ENCODE results near the gene ALAD. TPM values are rescaled to one million over a fixed set of nuclear protein-coding genes. Genes with fewer than 3 reads are reported as not detected.

The ALAD gene
- total RNA-seq, 4 donors from 2014 or later = 44.6 to 81.4 (median 62.2) TPM

- Histone ChIP-seq H3K9me3 (no peaks in the 10 kb centered on the region), H3K27me3 (no peaks in the 10 kb centered on the region), H3K27ac (peak overlapping the region in 1 of 4 donors; percentile 65), H3K4me1 (peaks cover 0 to 23% (median 7%) of the 10 kb centered on the region in 4 donors), H3K36me3 (no peaks in the 10 kb centered on the region), H3K4me3 (no peak overlapping the region)
- TF ChIP-seq CTCF (IDR thresholded peaks at IDR 0.05) = no peak
- DNase-seq = no peak
These were observed 52.6 kb downstream of the ALAD start for GRCh38 chr9:113348437-113348836.

- Histone ChIP-seq H3K27me3 (no peaks in the 10 kb centered on the region), H3K4me1 (peaks cover 0 to 27% (median 5%) of the 10 kb centered on the region in 4 donors), H3K4me3 (no peak overlapping the region), H3K9me3 (no peaks in the 10 kb centered on the region), H3K27ac (peak overlapping the region in 1 of 4 donors; percentile 53), H3K36me3 (no peaks in the 10 kb centered on the region)
- no peak for TF ChIP-seq POLR2A (IDR thresholded peaks at IDR 0.05)
- no peak for DNase-seq
These were observed 55.4 kb downstream of the ALAD start for GRCh38 chr9:113345671-113346070.

- H3K9me3 ChIP-seq = no peaks in the 10 kb centered on the region
- peaks cover 0 to 24% (median 3%) of the 10 kb centered on the region in 4 donors for H3K4me1 ChIP-seq
- H3K27ac ChIP-seq = peak overlapping the region in 1 of 4 donors; percentile 53
- DNase-seq = no peak
- TF ChIP-seq POLR2A (IDR thresholded peaks at IDR 0.05) (no peak), CTCF (IDR thresholded peaks at IDR 0.05) (peak in 1 of 6 experiments; percentile 6)
- H3K36me3 ChIP-seq = no peaks in the 10 kb centered on the region
- H3K4me3 ChIP-seq = no peak overlapping the region
- H3K27me3 ChIP-seq = no peaks in the 10 kb centered on the region
These were observed 55.9 kb downstream of the ALAD start for GRCh38 chr9:113345190-113345589.

- peaks cover 0 to 14% (median 2%) of the 10 kb centered on the region in 4 donors for H3K4me1 ChIP-seq
- no peaks in the 10 kb centered on the region for H3K9me3 ChIP-seq
- no peaks in the 10 kb centered on the region for H3K36me3 ChIP-seq
- H3K27ac ChIP-seq = peak overlapping the region in 3 of 4 donors; percentile 4 to 64 (median 27)
- DNase-seq = peak in 2 of 3 donors; percentile 26 to 76
- TF ChIP-seq CTCF (IDR thresholded peaks at IDR 0.05) (no peak), POLR2A (IDR thresholded peaks at IDR 0.05) (no peak)
- H3K4me3 ChIP-seq = no peak overlapping the region
- no peaks in the 10 kb centered on the region for H3K27me3 ChIP-seq
These were observed 57.3 kb downstream of the ALAD start for GRCh38 chr9:113343732-113344231.

GRCh38 chr9:113341712-113342410 lies 59.2 kb downstream of the ALAD start:
- Histone ChIP-seq H3K9me3 (no peaks in the 10 kb centered on the region), H3K36me3 (no peaks in the 10 kb centered on the region), H3K4me3 (no peak overlapping the region), H3K4me1 (peaks cover 0 to 14% (median 2%) of the 10 kb centered on the region in 4 donors), H3K27me3 (no peaks in the 10 kb centered on the region), H3K27ac (no peak overlapping the region)
- no peak for TF ChIP-seq POLR2A (IDR thresholded peaks at IDR 0.05)
- no peak for TF ChIP-seq CTCF (IDR thresholded peaks at IDR 0.05)
- DNase-seq = no peak

- Histone ChIP-seq H3K36me3 (no peaks in the 10 kb centered on the region), H3K4me1 (peaks cover 0 to 11% (median 2%) of the 10 kb centered on the region in 4 donors), H3K27me3 (no peaks in the 10 kb centered on the region), H3K9me3 (no peaks in the 10 kb centered on the region), H3K27ac (peak within 1 kb of the TSS in 3 of 4 donors; percentile 56 to 67 (median 57)), H3K4me3 (peak within 1 kb of the TSS; percentile 62 to 67 (median 65))
- TF ChIP-seq POLR2A (IDR thresholded peaks at IDR 0.05) (peak in 1 of 2 donors; percentile 29), CTCF (IDR thresholded peaks at IDR 0.05) (peak in 1 of 6 experiments; percentile 4)
- DNase-seq = peak; percentile 71 to 91 (median 88)
These were observed 60.9 kb downstream of the ALAD start, which contains the start of gene WDR31 for GRCh38 chr9:113340011-113340699. Gene WDR31, minus strand, starts transcription at chr9:113340275. Its CDS starts 8,253 bp downstream, at chr9:113332022.
